BLaER1 (cell line): Measurements from ENCODE around the gene XDH.

Source experiments
- H3K27ac ChIP-seq: shearing (Covaris generic); formaldehyde crosslinking; 2 replicates; pipeline ENCODE4 v1.8.1; 2022
- H3K27me3 ChIP-seq: shearing (Covaris generic); formaldehyde crosslinking; 2 replicates; pipeline ENCODE4 v1.8.1; 2022
- H3K36me3 ChIP-seq: shearing (Covaris generic); formaldehyde crosslinking; 2 replicates; pipeline ENCODE4 v1.8.1; 2022
- H3K4me1 ChIP-seq: shearing (Covaris generic); formaldehyde crosslinking; 2 replicates; pipeline ENCODE4 v1.8.1; 2022
- H3K4me2 ChIP-seq: shearing (Covaris generic); formaldehyde crosslinking; 2 replicates; pipeline ENCODE4 v1.8.1; 2022
- H3K4me3 ChIP-seq: shearing (Covaris generic); formaldehyde crosslinking; 2 replicates; pipeline ENCODE4 v1.8.1; 2022
- H3K9ac ChIP-seq: shearing (Covaris generic); formaldehyde crosslinking; 2 replicates; pipeline ENCODE4 v1.8.1; 2022
- H3K9me3 ChIP-seq: shearing (Covaris generic); formaldehyde crosslinking; 2 replicates; pipeline ENCODE4 v1.8.1; 2022
- H4K20me1 ChIP-seq: shearing (Covaris generic); formaldehyde crosslinking; 2 replicates; pipeline ENCODE4 v1.8.1; 2022
- Cebpa-rat ChIP-seq: shearing (Covaris generic); IDR thresholded peaks from 2 replicates; pipeline ENCODE4 v1.8.1; 2022

The XDH gene

DNA sequence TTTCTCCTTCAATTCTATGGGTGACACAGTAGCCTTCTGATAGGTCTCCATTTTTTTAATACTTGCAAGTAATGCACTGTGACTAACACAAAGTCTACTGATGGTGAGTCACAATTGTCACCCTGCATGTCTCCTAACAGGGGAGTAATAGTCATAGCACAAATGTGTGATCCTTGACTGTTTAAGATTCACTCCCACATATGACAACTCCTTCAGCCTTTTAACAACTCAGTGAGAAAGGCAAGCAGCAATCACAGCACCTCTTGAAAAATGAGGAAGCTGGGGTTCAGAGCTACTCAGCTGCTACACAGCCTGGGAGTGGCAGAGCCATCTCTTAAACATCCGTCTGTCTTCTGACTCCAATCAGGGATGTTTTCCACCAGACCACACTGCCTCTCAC is 116.8 kb downstream of the XDH start:
- peaks cover 30% of the 10 kb centered on the region for H3K4me1 ChIP-seq
- no peaks in the 10 kb centered on the region for H3K27me3 ChIP-seq
- no peak overlapping the region for H3K27ac ChIP-seq
- no peak for TF ChIP-seq Cebpa-rat
- no peaks in the 10 kb centered on the region for H3K36me3 ChIP-seq
- 0 out of 2 replicates have a peak overlapping the region, but pooled peaks have one; percentile 39 for H3K4me2 ChIP-seq
- H3K4me3 ChIP-seq: no peak overlapping the region
- no peaks in the 10 kb centered on the region for H3K9me3 ChIP-seq
- no peaks in the 10 kb centered on the region for H4K20me1 ChIP-seq
- no peak overlapping the region for H3K9ac ChIP-seq

GRCh38 chr2:31296641-31297287 is 117.8 kb downstream of the XDH start:
- Histone ChIP-seq H3K27ac (no peak overlapping the region), H3K27me3 (no peaks in the 10 kb centered on the region), H3K4me1 (peaks cover 30% of the 10 kb centered on the region), H4K20me1 (no peaks in the 10 kb centered on the region), H3K4me3 (no peak overlapping the region), H3K36me3 (no peaks in the 10 kb centered on the region), H3K4me2 (peak overlapping the region; percentile 39), H3K9me3 (no peaks in the 10 kb centered on the region), H3K9ac (no peak overlapping the region)
- no peak for TF ChIP-seq Cebpa-rat

DNA sequence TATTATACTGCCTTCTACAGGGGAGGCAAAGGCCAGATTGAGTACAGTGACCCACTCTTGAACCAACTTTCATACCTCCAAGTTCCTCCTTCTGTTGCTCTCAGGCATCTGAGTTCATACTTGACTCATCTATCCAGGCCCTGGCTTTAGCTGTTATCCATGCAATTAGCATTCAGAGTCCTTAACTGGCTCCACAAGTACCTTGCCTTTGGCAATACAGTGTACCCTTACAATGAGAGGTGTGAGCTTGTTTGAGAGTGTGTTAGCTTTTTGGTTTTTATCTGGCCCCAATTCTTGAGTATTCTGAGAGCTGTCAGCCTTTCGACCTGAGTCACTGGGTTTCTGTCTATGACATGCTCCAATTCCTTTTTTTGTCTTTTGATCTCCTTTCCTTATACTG is 120.3 kb downstream of the XDH start:
- Histone ChIP-seq H3K4me1 (peaks cover 18% of the 10 kb centered on the region), H3K9ac (no peak overlapping the region), H3K4me2 (no peak overlapping the region), H3K9me3 (no peaks in the 10 kb centered on the region), H4K20me1 (no peaks in the 10 kb centered on the region), H3K36me3 (no peaks in the 10 kb centered on the region), H3K27me3 (no peaks in the 10 kb centered on the region), H3K27ac (no peak overlapping the region), H3K4me3 (no peak overlapping the region)
- TF ChIP-seq Cebpa-rat: no peak

DNA sequence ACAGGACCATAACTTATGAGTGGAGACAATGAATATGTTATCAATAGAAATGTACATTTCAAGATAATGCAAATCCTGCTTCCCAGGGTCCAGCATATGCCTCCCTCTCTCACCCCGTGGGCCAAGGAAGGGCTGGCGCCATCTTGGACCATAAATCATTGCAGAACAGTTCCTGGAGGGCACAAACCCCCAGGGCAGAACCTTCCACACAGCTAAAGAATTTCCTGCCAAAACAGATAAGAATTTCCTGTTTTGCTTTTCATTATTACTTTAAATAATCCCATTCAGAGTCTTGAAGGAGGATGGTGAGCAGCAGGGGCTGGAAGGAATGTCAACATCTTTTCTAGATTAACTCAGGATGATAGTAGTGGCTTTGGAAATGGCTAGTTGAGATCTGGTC is 126.9 kb downstream of the XDH start:
- peak overlapping the region; percentile 76 for H3K4me2 ChIP-seq
- H3K27me3 ChIP-seq: no peaks in the 10 kb centered on the region
- H4K20me1 ChIP-seq: no peaks in the 10 kb centered on the region
- no peak overlapping the region for H3K4me3 ChIP-seq
- peaks cover 33% of the 10 kb centered on the region for H3K4me1 ChIP-seq
- H3K9ac ChIP-seq: no peak overlapping the region
- no peaks in the 10 kb centered on the region for H3K36me3 ChIP-seq
- H3K9me3 ChIP-seq: no peaks in the 10 kb centered on the region
- no peak overlapping the region for H3K27ac ChIP-seq
- TF ChIP-seq Cebpa-rat: no peak

DNA sequence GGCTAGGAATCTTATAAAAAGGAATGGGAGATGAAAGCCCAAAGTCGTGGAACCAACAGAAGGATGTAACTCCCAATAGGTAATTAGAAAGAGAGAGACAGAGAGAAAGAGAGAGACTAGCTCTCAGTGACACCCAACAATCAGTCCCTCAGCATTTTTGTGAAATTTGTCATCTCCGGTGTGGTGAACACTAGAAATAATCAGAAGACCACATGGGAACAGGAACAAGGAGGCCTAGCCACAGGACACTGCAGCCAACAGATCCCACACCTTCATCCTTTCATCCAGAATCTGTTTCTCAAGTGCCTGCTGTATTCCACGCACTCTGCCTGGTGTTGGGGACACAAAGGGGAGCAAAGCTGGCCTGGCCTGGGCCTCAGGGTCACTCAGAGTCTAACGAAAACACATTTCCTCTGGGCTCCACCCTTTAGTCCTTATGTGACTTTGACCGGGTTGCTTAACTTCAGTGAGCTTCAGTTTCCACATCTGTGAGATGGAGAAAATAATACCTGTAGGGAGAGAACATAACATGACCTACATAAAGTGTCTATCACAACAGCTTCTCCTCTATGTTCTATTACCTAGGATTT is 127.5 kb downstream of the XDH start:
- no peak for TF ChIP-seq Cebpa-rat
- no peaks in the 10 kb centered on the region for H3K36me3 ChIP-seq
- no peaks in the 10 kb centered on the region for H3K9me3 ChIP-seq
- H4K20me1 ChIP-seq: no peaks in the 10 kb centered on the region
- no peak overlapping the region for H3K4me3 ChIP-seq
- no peaks in the 10 kb centered on the region for H3K27me3 ChIP-seq
- no peak overlapping the region for H3K9ac ChIP-seq
- no peak overlapping the region for H3K27ac ChIP-seq
- H3K4me2 ChIP-seq: peak overlapping the region; percentile 76
- H3K4me1 ChIP-seq: peaks cover 33% of the 10 kb centered on the region

DNA sequence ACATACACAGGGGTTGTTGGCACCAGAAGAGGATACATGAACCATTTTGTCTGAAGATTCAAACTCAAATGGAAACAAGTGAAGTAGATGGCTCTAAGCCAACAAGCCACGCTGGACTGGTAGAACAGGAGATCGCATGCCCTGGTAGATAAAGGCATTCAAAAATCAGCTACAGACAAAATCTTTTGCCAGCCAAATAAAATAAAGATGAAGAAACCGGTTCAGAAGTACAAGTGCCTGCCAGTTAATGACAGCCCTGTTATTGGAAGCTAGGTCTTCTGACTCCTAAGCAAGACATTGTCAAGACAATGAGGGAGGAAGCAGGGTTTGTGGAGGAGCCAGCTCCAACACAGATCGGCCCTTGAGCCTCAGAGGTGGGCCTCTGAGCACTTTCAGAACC is 128.3 kb downstream of the XDH start:
- no peak overlapping the region for H3K4me3 ChIP-seq
- H3K9ac ChIP-seq: no peak overlapping the region
- H4K20me1 ChIP-seq: no peaks in the 10 kb centered on the region
- H3K27ac ChIP-seq: no peak overlapping the region
- H3K4me1 ChIP-seq: peaks cover 33% of the 10 kb centered on the region
- no peaks in the 10 kb centered on the region for H3K27me3 ChIP-seq
- no peak overlapping the region for H3K4me2 ChIP-seq
- TF ChIP-seq Cebpa-rat: no peak
- no peaks in the 10 kb centered on the region for H3K36me3 ChIP-seq
- no peaks in the 10 kb centered on the region for H3K9me3 ChIP-seq
